SU-DHL-6 (cell line): ENCODE data around the gene ST7L.

Experiments
- EZH2phosphoT487 ChIP-seq: fragments of 200-600 bp; sonication (generic), shearing (Covaris generic); conservative IDR thresholded peaks from 2 replicates; pipeline ENCODE4 v1.6.1; 2018; ENCODE audit warnings: mild to moderate bottlenecking, antibody characterized with exemption, low read length, moderate library complexity, mixed read lengths
- TF ChIP-seq, protein P1 (sequence below): fragments of 200-600 bp; sonication (generic); IDR thresholded peaks from one replicate; pipeline ENCODE4 v1.5.1; 2017; ENCODE audit warnings: antibody characterized with exemption, mild to moderate bottlenecking, low read length, moderate library complexity; ENCODE audit not compliant: insufficient read depth, poor library complexity, severe bottlenecking

DNA sequence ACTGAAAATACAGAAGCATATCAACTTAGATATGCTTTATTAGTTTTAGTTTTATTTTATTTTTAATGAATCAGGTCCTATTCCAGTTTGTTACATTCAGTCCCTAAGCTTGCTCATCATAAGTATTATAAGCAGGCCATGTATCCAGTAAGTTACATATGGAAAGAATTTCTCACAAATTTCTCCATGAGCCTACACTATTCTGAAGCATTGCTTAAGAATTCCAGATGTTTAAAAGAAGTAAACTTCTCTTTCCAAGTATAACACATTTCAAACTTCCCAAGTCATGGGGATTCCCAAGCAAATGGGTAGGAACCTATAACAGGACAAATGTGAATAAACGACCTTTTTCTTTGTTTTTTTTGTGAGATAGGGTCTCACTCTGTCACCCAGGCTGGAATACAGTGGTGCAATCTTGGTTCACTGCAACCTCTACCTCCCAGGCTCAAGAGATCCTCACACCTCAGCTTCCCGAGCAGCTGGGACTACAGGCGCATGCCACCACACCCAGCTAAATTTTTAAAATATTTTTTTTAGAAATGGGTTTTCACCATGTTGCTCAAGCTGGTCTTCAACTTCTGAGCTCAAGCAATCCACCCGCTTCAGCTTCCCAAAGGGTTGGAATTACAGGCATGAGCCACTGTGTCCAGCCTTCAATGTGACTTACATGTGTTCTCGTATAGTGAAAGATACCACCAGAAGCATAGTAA is 39.0 kb downstream of the ST7L start:
- TF ChIP-seq, protein P1, sequence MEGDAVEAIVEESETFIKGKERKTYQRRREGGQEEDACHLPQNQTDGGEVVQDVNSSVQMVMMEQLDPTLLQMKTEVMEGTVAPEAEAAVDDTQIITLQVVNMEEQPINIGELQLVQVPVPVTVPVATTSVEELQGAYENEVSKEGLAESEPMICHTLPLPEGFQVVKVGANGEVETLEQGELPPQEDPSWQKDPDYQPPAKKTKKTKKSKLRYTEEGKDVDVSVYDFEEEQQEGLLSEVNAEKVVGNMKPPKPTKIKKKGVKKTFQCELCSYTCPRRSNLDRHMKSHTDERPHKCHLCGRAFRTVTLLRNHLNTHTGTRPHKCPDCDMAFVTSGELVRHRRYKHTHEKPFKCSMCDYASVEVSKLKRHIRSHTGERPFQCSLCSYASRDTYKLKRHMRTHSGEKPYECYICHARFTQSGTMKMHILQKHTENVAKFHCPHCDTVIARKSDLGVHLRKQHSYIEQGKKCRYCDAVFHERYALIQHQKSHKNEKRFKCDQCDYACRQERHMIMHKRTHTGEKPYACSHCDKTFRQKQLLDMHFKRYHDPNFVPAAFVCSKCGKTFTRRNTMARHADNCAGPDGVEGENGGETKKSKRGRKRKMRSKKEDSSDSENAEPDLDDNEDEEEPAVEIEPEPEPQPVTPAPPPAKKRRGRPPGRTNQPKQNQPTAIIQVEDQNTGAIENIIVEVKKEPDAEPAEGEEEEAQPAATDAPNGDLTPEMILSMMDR, result no peak
- no peak for TF ChIP-seq EZH2phosphoT487
